Activated T-helper 1 cell treated with anti-CD3 and anti-CD28 coated beads, Interleukin-2, amount 50 U/mL, for 16 hours (primary cell): ENCODE measurements around the gene DDI1.

Experiments used
- DNase-seq, 2 donors: peaks; one replicate each; pipeline ENCODE4 v3.0.0-alpha.2; 2020; ENCODE audit warnings: low read depth in 1 of 2, low spot score in 1 of 2

DDI1 gene

GRCh38 chr11:104036588-104036987 is at the start of gene DDI1:
TSS of gene DDI1 (plus strand) at chr11:104036640. CDS start at chr11:104036823, 183 bp downstream.
- no peak for DNase-seq

DNA sequence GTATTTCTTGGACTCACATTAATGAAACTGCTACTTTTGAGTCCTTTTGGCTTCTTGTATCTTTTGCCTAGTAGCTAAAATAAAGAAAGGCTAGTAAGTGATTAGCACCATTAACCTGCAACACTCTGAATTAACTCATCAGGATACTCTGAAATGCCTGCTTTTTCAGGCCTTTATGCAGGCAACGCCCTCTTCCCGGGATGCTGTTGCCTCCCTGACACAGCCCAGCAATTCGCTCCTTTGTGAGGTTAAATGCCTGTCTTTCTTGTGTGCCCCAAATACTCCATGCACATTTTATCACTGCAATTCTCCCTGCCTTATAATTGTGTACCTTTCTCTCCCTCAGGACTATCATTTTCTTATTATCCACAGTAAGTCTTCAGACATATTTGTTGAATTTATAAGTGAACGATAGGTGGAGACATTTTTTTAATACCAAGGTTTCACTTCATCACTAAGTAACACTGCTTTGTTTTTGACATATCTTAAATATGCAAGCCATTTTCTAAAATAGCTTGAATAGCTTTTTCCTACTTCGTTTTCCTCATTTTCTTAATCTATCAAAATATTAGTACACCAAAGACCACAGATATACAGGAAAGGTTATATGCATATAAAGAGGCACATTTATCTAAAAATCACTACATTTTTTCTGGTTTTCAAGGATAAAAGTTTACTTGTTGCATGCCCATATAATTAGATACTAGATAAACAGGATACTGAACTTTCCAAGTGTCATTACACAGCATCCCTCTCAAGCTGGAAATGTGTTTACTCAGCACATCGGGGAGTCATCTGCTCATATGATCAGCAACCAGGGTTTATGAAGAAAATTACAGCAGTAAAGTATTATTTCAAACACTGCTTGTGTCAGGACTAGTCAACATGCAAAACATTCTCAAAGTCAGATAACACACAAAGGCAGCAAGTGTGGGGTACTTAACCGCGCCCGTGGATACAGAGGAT is 48.5 kb upstream of the DDI1 start:
- no peak for DNase-seq

DNA sequence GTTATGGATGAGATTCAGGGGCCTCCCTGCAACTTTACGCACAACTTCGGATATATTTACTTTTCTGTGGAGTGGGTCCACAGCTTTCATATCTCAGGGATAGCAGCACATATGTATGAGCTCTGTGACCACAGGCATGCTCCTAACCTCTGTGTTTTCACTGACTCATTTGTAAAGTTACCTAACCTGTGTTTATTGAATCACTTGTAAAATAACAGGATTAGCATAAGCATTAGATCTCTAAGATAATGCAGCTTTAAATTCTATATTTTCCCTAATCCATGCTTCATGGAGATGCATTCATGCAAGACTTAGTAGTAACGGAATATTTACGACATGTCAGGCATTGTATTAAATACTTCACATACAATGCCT is 47.9 kb upstream of the DDI1 start:
- no peak for DNase-seq

DNA sequence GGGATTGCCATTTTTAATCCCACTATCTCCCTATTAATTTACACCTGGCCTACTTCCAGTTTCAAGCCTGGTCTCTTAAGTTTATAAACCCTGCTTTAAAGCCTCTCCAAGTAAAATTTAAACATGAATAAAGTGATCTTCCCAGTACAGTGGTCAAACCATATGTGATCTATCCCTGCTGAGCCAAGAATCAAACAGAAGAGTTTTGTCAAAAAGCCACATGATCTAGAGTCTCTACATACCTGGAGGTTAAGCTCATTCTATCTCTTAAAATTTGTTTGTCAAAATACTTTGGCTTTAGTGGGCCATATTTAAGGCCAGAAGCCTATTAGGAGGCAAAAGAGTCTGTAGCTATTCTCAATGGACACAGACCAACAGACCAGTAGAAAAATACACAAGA is 42.9 kb upstream of the DDI1 start:
- no peak for DNase-seq

DNA sequence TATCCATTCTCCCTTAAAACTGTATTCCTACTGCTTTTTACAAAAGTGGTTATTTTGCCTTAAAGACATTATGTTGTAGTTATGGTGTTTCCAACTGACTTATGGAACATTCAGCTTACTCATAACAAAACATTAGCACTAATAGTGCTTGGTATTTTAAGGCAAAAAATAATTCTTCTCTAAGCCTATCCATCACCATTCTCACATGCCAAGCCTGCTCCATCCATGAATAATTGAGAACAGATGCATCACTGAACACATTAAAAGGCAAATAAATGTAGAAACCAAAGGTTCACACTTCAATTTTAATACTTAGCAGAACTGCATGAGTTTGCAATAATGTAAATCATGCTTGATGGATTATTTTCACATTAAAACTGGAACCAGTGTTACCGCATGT is 42.3 kb upstream of the DDI1 start:
- DNase-seq, result no peak

GRCh38 chr11:103994518-103994917 is 41.9 kb upstream of the DDI1 start:
- no peak for DNase-seq

- no peak for DNase-seq
Measured at GRCh38 chr11:103995896-103996295, 40.5 kb upstream of the DDI1 start.

- DNase-seq, result no peak
Measured at GRCh38 chr11:103997082-103997481, 39.4 kb upstream of the DDI1 start.

- no peak for DNase-seq
Measured at GRCh38 chr11:103998826-103999508, 37.5 kb upstream of the DDI1 start.

DNA sequence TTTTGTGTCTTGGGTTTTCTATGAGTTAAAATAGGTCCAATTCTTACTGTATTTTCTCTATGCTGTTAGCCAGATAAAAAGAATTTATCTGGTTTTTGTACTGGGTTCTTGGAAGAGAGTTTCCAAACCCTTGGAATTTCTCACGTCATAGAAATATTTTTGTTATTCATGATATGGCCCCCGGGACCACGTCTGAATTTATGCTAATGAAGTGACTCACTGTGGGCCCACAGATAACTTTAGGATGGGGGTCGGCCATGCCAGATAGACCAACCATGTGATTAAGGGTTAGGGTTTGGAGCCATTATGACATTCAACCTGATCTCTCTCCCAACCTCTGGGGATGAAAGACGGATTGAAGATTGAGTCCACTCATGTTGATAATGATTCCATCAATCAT is 35.6 kb upstream of the DDI1 start:
- DNase-seq, result no peak

- DNase-seq, result no peak
Measured at GRCh38 chr11:104001561-104002056, 34.8 kb upstream of the DDI1 start.

DNA sequence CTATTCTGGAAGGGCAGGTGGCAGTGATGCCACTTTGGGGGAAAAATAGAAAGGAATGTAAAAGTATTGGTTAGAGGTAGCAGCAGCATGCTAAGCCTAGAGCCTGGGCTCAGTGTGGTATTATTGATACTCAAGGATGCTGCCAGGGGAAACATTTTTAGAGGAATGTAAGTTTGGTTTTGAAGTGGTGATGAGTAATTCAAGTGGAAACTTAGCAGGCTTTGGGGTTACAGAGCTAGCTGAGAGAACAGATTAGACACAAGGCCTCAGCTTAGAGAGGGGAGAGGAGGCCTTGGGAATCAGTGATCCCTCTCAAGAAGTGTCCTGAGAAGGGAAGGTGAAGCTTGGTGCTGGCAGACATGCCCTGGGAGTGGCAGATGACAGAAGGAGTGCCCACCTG is 32.9 kb upstream of the DDI1 start:
- no peak for DNase-seq

GRCh38 chr11:104005234-104005855 is 31.1 kb upstream of the DDI1 start:
- no peak for DNase-seq

GRCh38 chr11:104009744-104010143 is 26.7 kb upstream of the DDI1 start:
- DNase-seq, result no peak

- DNase-seq, result no peak
Measured at GRCh38 chr11:104011044-104011443, 25.4 kb upstream of the DDI1 start.

- no peak for DNase-seq
Measured at GRCh38 chr11:104015649-104016415, 20.6 kb upstream of the DDI1 start.

- DNase-seq, result no peak
Measured at GRCh38 chr11:104024572-104024971, 11.9 kb upstream of the DDI1 start.

- DNase-seq, result no peak
Measured at GRCh38 chr11:104028476-104029263, 7.8 kb upstream of the DDI1 start.

DNA sequence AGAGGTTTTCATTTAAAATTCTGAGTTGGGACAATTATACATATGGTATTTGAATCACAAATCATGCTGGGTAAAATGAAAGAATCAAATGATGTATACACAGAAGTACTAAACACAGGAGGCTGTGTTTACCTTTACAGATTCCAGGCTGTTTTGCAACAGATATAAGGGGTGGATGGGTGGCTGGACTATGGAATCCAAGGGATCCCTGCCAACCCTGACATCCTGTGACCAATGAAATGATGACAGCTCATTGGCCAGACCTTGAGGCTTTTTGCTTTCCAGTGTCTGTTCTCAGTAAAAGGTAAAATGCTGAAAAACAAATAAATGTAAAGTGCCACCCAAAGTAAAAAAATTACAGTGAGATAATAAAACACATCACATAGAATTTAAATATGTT is 3.3 kb upstream of the DDI1 start:
- no peak for DNase-seq

- no peak for DNase-seq
Measured at GRCh38 chr11:104033561-104033960, 2.9 kb upstream of the DDI1 start.
